GM19468 (cell line): ENCODE data around the gene ENOX1.
"Not testable (repeated sequence)": the region's sequence is repeated elsewhere in the genome, so short reads cannot be mapped to it uniquely, and the experiment has no call there.

ENCODE experiments used
- ATAC-seq: cut with Tn5 transposase; IDR thresholded peaks from one replicate; pipeline ENCODE4 v1.9.1; 2021; ENCODE audit warnings: mild to moderate bottlenecking, moderate library complexity, moderate number of reproducible peaks; ENCODE audit not compliant: unreplicated experiment; ENCODE audit errors: extremely low read depth

The ENOX1 gene

DNA sequence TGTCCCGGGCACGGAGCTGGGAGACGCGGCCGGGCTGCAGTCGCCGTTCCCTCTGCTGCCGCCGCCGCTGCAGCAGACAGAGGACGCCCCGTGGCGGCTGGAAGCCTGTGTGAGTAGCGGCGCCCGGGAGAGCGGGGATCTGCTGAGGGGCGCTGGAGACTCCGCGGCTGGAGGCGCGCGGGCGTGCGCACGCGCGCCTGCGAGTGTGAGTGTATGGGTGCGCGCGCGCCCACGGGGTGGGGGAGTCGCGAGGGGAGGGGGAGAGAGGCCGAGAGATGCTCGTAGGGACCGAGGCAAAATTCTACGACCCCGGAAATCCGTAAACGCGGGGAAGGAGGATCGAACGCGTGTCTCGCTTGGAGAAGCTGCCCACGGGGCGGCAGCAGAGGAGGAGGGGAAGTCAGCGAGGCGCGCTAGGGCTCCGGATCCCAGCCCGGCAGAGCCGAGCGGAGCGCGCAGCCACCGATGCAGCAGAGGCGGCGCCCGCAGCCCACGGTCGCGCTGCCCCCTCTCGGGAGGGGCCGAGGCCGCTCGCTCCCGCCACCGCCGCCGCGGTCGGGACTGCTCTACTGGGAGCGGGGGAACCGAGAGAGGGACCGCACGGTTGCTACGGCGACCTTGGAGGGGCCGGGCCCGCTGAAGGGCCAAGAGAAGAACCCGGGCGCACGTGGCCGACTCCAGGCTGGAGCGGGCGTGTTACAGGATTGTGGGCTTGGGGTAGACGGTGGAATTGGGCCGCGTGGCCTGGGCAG lies at the start of gene ENOX1:
Gene ENOX1, minus strand, starts transcription at position 207 of the 752 bp plus-strand sequence.
- no peak for ATAC-seq

DNA sequence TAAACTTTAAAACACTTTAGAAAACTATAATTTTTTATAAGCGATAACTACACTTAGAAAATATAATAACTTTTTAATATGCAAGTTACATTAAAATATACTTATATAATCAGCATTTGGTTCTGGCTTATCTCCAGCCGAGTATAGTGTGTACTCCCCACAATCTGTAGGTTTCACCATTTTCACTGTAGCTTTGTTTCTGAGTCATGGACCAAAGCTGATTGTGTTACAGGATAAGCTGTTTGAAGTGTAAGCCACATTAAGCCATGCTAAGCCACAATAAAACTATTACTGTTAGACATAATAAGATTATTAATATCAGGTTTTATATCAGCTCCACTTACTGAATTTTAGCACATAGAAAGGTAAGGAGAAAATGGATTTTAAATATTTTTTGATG lies 48.9 kb upstream of the ENOX1 start:
- ATAC-seq: no peak

DNA sequence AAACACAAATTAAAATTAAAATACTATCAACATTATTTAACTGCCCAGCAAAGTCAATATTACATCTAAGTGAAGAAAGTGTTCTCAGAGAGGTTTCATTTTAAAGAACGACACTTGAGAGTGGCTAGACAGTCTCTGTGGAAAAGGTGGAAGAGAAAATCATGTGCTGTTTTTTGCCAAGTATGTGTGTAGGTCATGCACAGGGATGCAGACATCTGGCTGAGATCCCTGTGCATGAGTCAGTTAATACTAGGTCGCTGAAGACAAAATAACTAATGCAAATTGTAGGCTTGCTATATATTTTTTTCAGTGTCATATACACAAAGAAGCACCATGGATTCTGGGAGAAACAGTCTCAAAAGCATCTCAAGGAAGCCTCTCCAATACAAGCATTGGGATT lies 44.3 kb upstream of the ENOX1 start:
- no peak for ATAC-seq

DNA sequence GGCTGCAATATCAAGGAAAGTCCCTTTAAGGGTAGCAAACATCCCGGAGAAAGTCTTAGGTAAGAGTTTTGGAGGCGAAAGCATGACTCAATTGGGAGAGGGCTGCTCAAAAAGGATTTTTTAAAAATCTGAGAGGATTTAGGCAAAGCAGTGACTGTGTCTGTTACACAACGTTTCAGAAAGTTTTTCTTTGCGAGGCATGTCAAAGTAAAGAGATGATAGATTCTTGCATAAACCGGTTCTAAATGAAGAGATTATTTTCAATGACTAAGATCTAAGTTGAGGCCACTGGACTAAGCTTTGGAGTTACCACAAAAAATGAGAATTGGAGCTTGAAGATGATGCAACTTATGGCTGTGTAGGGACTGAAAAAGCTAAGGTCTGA lies 43.7 kb upstream of the ENOX1 start:
- no peak for ATAC-seq

DNA sequence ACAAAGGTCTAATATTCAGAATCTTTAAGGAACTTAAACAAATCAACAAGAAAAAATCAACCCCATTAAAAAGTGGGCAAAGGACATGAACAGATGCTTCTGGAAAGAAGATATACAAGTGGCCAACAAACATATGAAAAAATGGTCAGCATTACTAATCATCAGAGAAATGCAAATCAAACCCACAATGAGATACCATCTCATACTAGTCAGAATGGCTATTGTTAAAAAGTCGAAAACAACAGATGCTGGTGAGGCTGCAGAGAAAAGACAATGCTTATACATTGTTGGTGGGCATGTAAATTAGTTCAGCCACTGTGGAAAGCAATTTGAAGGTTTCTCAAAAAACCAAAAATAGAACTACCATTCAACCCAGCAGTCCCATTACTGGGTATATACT lies 37.9 kb upstream of the ENOX1 start:
- ATAC-seq: not testable (repeated sequence)

DNA sequence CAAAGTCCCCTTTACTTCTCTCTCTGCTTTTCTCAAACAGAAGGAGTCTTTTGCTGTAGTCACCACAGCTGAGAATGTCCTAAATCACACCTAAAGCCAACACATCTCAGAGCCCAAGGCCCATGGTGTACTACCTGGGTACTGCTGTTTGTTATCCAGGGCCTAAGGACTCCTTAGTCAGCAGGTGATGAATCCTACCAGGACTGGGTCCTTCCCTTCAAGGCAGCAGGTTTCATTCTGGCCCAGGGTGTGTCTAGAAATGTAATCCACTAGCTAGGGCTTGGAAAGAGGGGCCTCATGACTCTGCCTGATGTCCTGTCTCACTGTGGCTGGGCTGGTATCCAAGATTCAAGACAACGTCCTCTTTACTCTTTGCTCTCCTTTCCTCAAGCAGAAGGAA lies 36.2 kb upstream of the ENOX1 start:
- ATAC-seq: no peak

DNA sequence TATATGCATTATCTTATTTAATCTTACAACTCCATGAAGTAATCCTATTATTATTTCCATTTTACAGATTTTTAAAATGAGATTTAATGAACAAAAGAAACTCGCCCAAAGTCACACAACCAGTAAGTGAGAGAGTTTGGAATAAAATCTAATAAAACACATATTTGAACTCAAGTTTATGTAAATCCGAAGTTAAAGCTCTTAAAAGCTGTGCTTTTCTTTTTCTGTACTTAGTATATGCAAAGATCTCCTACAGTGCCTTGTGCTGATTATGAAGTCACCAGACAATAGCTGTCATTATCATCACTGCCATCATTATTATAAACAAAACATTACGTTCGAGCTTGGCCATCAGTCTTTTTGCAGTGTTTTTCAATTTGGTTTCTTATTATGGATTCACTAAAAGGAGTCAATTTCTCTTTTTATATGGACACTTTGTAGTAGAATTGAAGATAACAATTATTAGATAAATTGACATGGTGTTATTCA lies 29.7 kb upstream of the ENOX1 start:
- no peak for ATAC-seq

DNA sequence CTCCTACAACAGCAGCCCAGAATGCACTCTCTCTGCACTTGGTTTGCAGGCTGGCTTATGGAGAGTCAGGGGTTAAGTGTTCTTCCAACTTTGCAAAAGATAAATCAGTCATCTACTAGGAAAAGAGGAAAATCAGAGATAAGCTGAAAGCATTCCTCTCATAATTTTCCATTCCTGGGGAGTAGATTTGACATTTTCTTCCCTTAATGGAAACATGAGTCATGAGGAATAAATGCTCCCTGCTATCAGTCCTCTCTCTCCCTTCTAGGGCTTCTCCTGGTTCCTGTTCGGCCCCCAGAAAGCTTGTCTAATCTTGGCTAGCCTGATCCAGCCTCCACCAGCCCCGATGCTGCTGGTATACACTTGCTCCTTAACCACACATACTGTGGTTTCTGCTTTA lies 28.4 kb upstream of the ENOX1 start:
- ATAC-seq: no peak

DNA sequence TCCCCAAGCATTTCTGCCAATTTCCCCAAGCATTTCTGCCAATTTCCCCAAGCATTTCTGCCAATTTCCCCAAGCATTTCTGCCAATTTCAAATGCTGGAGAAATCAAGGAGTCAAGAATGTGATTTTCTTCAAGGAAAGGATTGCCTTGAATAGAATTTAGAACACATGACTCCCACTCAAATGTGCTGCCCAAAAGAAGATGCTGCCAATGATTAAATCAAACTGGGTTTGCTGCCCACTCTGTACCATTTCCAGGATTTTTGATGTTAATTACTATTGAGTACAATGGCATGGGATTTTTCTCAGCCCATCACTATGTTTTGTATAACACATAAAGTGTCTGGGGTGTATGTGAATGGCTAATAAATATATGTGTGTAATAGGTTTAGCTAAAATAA lies 21.9 kb upstream of the ENOX1 start:
- ATAC-seq: no peak

DNA sequence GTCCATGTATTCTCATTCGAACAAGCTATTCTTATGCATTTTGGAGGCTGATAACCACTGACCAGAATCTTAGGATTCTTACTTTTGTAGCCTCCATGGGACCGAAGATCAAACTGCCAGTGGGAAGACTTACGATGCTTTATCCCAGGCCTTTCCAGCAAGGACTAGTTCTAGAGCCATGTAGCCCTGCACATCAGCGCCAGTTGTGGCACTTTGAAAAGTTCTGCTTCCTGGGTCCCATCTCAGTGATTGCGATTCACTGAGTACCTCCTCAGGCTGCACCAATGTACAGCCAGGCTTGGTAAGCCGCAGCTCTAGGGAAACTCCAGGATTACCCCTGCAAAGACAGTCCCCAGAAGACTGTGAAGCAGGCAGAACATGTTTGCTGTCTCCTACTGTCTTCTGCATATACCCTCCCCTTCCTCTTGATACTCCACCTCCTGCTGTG lies 18.9 kb upstream of the ENOX1 start:
- no peak for ATAC-seq

DNA sequence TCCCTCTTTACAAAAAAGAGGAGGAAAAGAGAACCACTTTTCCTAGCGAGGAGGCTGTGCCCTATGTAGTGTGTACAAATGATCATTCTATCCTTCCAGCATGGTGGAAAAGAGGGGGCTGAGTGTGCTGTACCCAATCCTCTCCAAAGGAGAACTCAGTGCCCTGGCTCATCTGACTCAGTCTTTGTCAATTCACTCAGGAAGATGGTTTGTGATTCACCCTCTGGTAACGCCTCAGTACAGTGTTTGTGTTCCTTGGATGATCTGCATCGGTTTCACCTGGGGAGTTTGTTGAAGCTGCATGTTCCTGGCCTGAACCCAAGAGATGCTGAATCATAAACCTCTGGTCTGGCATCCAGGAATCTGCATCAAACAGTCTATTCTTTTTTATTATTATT lies 18.3 kb upstream of the ENOX1 start:
- no peak for ATAC-seq

DNA sequence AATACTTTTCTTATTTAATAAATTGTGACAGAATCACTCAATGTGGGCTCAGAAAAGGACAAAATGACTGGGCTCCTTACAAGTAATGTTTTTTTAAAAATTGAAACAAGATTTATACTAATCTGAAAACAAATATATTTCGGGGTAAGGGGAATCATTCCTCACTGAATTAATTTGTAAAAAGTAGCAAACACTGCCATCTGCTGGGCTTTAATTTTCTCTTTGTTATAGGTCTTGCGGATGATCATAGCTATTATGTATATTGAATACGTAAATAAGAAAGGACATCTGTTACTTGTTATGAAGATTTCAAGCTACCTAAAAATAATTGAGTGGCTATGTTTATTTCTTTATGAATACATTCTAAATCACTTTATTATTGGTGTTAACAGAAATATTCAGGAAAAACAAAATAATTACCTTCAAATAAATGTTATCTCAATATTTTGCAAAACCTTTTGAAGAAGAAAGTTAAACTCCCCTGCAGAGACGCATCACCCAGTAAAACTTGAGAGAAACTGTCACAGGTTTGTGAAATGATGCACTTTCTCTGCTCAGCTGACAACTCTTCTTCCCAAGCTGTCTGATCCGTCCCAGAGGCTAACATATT lies 17.8 kb upstream of the ENOX1 start:
- no peak for ATAC-seq

DNA sequence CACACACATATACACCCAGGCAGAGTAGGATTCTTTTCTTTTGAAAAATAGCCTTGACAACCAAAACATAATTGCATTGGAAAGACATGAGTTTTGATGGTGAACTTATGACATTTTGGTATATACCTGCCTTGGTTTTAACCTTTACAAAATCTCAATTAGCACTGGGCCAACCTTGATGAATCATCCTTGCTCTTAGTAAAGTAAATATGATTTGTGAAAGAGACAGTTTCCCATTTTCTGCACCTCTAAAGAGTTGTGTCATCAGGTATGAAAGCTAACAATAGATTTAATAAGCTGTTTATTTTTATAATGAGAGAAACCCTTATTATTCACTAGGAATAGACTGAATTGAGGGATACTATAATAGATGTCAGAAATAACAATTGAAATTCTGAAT lies 15.7 kb upstream of the ENOX1 start:
- no peak for ATAC-seq

DNA sequence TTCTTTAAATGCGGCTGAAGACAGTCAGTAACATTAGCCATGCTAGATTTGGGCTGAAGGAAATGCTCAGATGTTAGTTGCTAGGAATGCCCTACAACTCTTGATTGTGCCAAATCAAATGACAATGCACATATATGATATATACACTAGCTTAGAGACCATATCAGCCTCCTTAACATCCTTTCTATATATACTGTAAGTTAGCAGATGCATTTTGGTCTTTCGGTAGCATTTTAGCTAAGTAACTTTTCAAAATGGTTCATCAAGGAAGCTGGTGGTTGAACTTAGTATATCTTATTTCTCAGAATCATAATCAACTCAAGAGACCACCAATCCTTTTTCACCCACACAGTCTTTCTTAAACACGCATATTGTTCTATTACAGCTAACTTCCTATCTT lies 14.1 kb upstream of the ENOX1 start:
- no peak for ATAC-seq

DNA sequence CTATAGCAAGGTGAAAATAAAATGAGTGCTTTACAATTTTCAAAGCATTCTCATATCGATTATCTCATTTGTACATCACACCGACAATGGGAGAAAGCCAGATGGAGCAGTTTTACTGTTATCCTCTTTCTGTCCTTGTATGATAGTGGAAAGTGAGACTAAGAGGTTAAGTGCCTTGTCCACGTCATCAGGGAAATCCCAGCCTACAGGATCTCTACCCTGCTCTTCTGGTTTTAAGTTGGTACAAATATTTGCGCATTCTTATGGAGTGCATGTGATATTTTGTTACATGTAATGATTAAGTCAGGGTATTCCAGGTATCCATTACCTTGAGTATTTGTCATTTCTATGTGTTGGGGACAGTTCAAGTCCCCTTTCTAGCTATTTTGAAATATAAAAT lies 12.4 kb upstream of the ENOX1 start:
- no peak for ATAC-seq

DNA sequence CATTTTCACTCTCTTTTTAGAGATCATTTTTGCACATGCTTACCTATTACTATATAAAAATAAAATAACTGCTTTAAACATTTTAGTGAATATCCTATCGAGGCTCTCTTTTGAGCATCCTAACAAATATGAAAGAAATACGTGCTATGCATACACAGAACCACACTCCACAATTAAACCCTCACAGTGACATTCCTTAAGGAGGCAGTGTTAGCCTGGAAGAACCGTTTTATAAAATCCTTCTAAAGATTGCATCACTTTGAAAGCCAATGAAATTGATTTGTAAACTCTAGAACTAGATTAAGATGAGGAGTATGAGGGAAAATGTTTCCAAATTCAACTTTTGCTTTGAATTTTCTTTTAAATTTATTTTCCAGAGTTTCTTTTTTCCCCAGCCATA lies 11.1 kb upstream of the ENOX1 start:
- ATAC-seq: no peak

DNA sequence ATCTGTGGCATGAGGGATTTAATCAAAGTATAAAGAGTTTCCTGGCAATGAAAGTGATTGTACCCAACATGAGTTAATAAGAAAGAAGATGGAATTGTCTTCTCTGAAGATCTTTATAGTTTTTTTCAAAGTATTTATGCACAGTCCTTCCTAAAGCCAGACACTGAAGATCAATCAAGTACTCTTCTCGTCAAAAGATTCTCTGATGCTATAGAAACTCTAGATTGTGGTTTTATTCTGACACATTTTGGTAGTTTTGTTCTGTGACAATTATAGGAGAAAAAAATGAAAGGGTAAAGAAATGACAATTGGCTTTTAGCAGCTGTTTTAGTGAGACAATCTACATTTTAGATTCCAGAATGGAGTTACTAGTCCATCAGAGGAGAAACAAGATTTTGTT lies 10.4 kb upstream of the ENOX1 start:
- no peak for ATAC-seq

DNA sequence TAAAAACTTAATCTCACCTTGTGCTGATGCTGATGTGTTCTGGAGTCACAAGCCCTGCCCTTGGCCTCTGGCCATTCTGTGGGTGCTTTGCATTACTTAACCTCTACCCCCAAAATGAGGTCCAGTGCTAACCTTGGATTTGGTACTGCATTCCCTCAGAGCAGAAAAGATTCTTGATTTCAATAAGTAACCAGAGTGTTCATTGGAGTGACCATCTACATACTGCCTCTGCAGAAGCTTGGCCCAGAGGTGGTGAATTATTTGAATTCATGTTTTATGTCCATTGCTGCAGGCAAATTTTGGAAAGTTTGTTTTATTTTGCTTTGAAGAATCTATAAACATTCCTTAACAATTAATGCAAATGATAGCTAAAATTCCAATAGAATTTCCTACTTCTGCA lies 7.6 kb upstream of the ENOX1 start:
- no peak for ATAC-seq

DNA sequence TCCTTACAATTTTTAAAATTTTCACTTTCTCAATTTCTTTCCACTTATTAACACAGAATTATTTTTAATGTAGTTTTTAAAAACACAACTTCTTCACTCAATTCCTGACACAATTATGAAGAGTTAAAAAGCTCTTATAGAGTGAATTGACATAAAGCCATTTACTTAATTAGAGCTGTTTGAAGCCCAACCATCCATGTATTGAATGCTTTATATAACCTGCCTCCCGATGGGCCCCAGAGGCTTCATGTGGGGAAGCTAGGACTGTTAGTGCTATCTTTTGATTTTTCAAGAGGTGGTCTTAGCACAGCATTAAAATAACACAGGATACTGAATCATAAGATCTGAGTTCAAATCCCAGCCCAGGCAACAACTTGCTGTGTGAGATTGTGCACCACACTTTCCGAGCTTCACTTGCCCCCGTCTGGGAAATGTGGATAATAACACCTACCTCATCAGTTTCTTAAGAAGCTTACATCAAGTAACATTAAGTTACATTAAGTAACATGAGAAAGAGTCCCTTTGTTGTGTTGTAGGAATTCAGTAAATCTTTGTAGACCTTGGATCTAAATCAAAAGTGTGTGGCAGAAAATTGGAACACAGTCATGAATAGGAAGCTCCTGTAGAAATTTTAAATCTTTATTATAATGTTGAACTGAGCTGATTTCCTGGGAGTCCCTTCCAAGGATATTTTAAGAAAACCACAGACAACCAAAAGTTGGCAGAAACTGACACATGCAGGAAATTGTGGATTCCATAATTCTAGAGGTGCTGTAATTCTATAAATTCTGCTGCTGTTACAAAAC lies 5.5 kb upstream of the ENOX1 start:
- no peak for ATAC-seq

DNA sequence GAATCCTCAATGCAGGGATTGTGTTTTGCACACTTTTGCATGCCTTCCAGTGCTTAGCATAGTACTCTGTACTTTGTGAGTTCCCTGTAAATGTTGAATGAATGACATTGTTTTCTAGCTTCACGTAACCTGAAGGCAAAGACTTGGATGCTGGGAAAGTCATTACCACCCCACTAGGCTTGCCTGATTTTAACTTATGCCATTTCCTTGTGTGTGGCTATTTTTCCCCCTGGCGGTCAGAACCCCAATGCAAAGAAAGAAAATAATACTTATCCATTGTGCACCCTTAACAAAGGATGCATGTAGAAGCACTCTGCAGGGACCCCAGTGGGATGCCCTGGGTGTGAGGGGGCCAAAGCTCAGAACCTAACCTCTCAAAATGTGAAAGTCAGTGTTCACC lies 1.2 kb upstream of the ENOX1 start:
- ATAC-seq: no peak

DNA sequence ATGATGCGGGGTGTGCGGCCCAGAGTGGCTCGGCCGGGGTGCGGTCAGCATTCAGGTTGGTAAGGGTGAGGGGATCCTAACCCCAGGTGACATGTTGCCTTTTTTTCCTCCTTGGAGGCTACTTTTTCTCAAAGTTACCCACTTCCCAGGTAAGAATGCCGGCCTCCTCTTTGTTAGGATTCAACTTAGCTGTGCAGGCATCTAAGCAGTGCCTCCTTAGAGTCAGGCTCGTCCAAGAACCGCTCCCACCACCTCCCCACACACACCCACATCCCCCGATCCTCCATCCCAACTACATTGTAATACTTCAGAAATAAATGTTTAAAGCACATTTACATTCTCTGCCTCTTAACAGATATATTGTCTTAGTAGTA lies 733 bp upstream of the ENOX1 start:
- no peak for ATAC-seq
